Spleen (tissue), 11 donors: ENCODE results near the gene AIG1. TPM values are rescaled to one million over a fixed set of nuclear protein-coding genes. Genes with fewer than 3 reads are reported as not detected.

Experiments
- DNase-seq: peaks from one replicate; pipeline ENCODE4 v3.0.0-alpha.2; 2020
- H3K27ac ChIP-seq, 8 donors: fragments of 200-600 bp; sonication (generic) in 7 of 8; 1 replicate in 4 of 8; 2 replicates in 4 of 8; pipeline versions ENCODE4 v1.5.0 to v1.8.0; 2016 to 2021; ENCODE audit warnings: inconsistent platforms in 4 of 8, mild to moderate bottlenecking in 4 of 8, moderate library complexity in 1 of 8
- H3K27me3 ChIP-seq, 7 donors: fragments of 200-600 bp; sonication (generic) in 6 of 7; replicated peaks in 1 of 7; 1 replicate in 4 of 7; 2 replicates in 3 of 7; pipeline versions ENCODE4 v1.5.0 to v1.8.0; 2016 to 2021; ENCODE audit warnings: inconsistent platforms in 3 of 7, mild to moderate bottlenecking in 1 of 7
- H3K36me3 ChIP-seq, 6 donors: fragments of 200-600 bp; sonication (generic) in 5 of 6; 1 replicate in 4 of 6; 2 replicates in 2 of 6; pipeline versions ENCODE4 v1.5.0 to v1.8.0; 2016 to 2021; ENCODE audit warnings: inconsistent platforms in 2 of 6
- H3K4me1 ChIP-seq, 6 donors: fragments of 200-600 bp; sonication (generic) in 5 of 6; 1 replicate in 3 of 6; 2 replicates in 3 of 6; pipeline versions ENCODE4 v1.5.0 to v1.8.0; 2016 to 2021; ENCODE audit warnings: inconsistent platforms in 3 of 6
- H3K4me3 ChIP-seq, 8 donors: fragments of 200-600 bp; sonication (generic) in 7 of 8; 1 replicate in 4 of 8; 2 replicates in 4 of 8; pipeline versions ENCODE4 v1.5.0 to v1.8.0; 2016 to 2021; ENCODE audit warnings: inconsistent platforms in 4 of 8, mild to moderate bottlenecking in 4 of 8, moderate library complexity in 2 of 8
- H3K9me3 ChIP-seq, 8 donors: fragments of 200-600 bp; sonication (generic) in 7 of 8; 1 replicate in 4 of 8; 2 replicates in 4 of 8; pipeline versions ENCODE4 v1.5.0 to v1.8.0; 2016 to 2021; ENCODE audit warnings: inconsistent platforms in 4 of 8
- CTCF ChIP-seq, 11 experiments: fragments of 200-600 bp in 7 of 11; fragments of 450-650 bp in 4 of 11; sonication (generic) in 4 of 11; IDR thresholded peaks in 8 of 11; conservative IDR thresholded peaks in 3 of 11; 1 replicate in 7 of 11; 2 replicates in 4 of 11; pipeline versions ENCODE4 v1.4.0 to v1.8.0; 2016 to 2021; ENCODE audit warnings: antibody characterized with exemption in 11 of 11, inconsistent platforms in 4 of 11, mild to moderate bottlenecking in 1 of 11
- POLR2A ChIP-seq, 3 donors: fragments of 450-650 bp; IDR thresholded peaks; one replicate each; pipeline ENCODE4 v1.5.1; 2017; ENCODE audit warnings: antibody characterized with exemption in 3 of 3, mild to moderate bottlenecking in 1 of 3
- POLR2AphosphoS5 ChIP-seq, 3 donors: sonication (generic); formaldehyde crosslinking; IDR thresholded peaks; one replicate each; pipeline ENCODE4 v1.5.1; 2017; ENCODE audit warnings: antibody characterized with exemption in 3 of 3
- WGBS, 5 donors: extraction: QIAGEN DNeasy Blood & Tissue Kit in 3 of 5; methylation state at CpG; one replicate each; pipeline versions ENCODE4 v1.1.5 to v1.1.7; 2013 to 2018; 5-methylcytosine and 5-hydroxymethylcytosine counted together
- intact Hi-C: fragments of 100-400 bp; cut with DNase I; formaldehyde crosslinking; loops from one replicate; pipeline ENCODE4 v1.15.0; 2023; ENCODE audit warnings: low total_unique reads
- polyA plus RNA-seq, 3 donors: library from polyadenylated mRNA; stranded (reverse); fragments of 200-250 nt; gene quantifications; one replicate each; pipeline ENCODE4 v1.2.1, GENCODE V29; 2013
- total RNA-seq, 7 donors: library from RNA; depleted of rRNA in 3 of 7; stranded (reverse); fragments of >200 nt in 3 of 7; fragmentation: NEBNext Ultra II Directional in 4 of 7; extraction: Animal tissue kit (Norgen Biotek cat#: 25700) in 4 of 7; gene quantifications; one replicate each; pipeline versions ENCODE4 v1.1.0 to v1.2.1, GENCODE V29; 2016 to 2021
- donor health status: healthy with polysubstance abuse.
- donor health status: DM: no; HTN: no; CAD: no; lungs with moderate emphysema.
- donor health status: DM: no; HTN: no; CAD: no.
- donor health status: Bipolar disorder and iron deficiency.
- donor health status: healthy.
- donor health status: DM: no; HTN: no; CAD: no.
- donor health status: DM: yes; HTN: yes; CAD: no.

Gene AIG1
- total and polyA plus RNA-seq, 10 donors = 14.3 to 38.0 (median 27.9) TPM

GRCh38 chr6:143205585-143205984, 144.9 kb downstream of the AIG1 start:
- intact Hi-C loops = no loop called here

DNA sequence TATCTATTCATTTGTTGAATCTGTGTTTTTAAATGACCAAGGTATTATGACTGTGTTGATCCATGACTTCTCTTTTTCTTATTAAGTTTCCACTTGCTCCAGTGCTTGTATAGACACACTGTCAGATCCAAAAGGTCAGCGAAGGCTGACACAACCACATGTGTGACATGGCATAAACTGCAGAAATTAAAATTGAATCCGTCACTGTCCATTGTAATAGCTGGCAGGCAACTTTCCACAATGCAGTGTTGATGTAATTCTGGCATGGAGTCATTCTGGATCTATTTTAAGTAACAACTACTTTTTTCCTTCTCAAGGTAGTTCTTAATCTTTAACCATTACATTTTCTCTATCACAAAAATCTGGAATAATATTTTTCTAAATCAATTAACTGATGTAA, 145.3 kb downstream of the AIG1 start:
- Histone ChIP-seq H3K9me3 (peaks cover 0 to 11% (median 4%) of the 10 kb centered on the region in 8 donors), H3K36me3 (peaks cover 0 to 9% (median 0%) of the 10 kb centered on the region in 6 donors), H3K27me3 (no peaks in the 10 kb centered on the region), H3K4me1 (no peaks in the 10 kb centered on the region), H3K4me3 (no peak overlapping the region), H3K27ac (no peak overlapping the region)
- intact Hi-C loops = no loop called here
- 83 to 95% (median 88%) methylated on average over 2 of the region's 2 CpGs for WGBS, 5 donors
- DNase-seq = no peak
- no peak for TF ChIP-seq CTCF (IDR thresholded peaks at IDR 0.05 in 8 of 11, conservative IDR thresholded peaks at IDR 0.05 in 3 of 11)

More at GRCh38 chr6:143205585-143205984, 144.9 kb downstream of the AIG1 start:
- peaks cover 0 to 9% (median 0%) of the 10 kb centered on the region in 6 donors for H3K36me3 ChIP-seq
- TF ChIP-seq CTCF (IDR thresholded peaks at IDR 0.05 in 8 of 11, conservative IDR thresholded peaks at IDR 0.05 in 3 of 11) = no peak
- TF ChIP-seq POLR2AphosphoS5 (IDR thresholded peaks at IDR 0.05) = no peak
- TF ChIP-seq POLR2A (IDR thresholded peaks at IDR 0.05) = no peak
- no peaks in the 10 kb centered on the region for H3K4me1 ChIP-seq
- 91 to 100% (median 94%) methylated on average over 2 of the region's 2 CpGs for WGBS, 5 donors
- no peak for DNase-seq
- no peak overlapping the region for H3K27ac ChIP-seq
- H3K9me3 ChIP-seq = peaks cover 0 to 11% (median 4%) of the 10 kb centered on the region in 8 donors
- no peaks in the 10 kb centered on the region for H3K27me3 ChIP-seq
- H3K4me3 ChIP-seq = no peak overlapping the region

GRCh38 chr6:143206550-143206949, 145.9 kb downstream of the AIG1 start:
- intact Hi-C loops = no loop called here
- TF ChIP-seq POLR2A (IDR thresholded peaks at IDR 0.05) (no peak), POLR2AphosphoS5 (IDR thresholded peaks at IDR 0.05) (no peak), CTCF (IDR thresholded peaks at IDR 0.05 in 8 of 11, conservative IDR thresholded peaks at IDR 0.05 in 3 of 11) (no peak)
- no peak for DNase-seq
- WGBS, 5 donors = 91 to 96% (median 95%) methylated on average over 1 of the region's 1 CpG
- Histone ChIP-seq H3K4me3 (no peak overlapping the region), H3K36me3 (peaks cover 0 to 9% (median 0%) of the 10 kb centered on the region in 6 donors), H3K9me3 (peaks cover 0 to 11% (median 4%) of the 10 kb centered on the region in 8 donors), H3K4me1 (no peaks in the 10 kb centered on the region), H3K27ac (no peak overlapping the region), H3K27me3 (no peaks in the 10 kb centered on the region)

GRCh38 chr6:143210420-143210819, 149.7 kb downstream of the AIG1 start:
- no peak overlapping the region for H3K27ac ChIP-seq
- peaks cover 0 to 11% (median 0%) of the 10 kb centered on the region in 8 donors for H3K9me3 ChIP-seq

More at GRCh38 chr6:143210420-143210819, 149.7 kb downstream of the AIG1 start:
- Histone ChIP-seq H3K4me3 (no peak overlapping the region), H3K36me3 (no peaks in the 10 kb centered on the region), H3K27me3 (no peaks in the 10 kb centered on the region), H3K4me1 (no peaks in the 10 kb centered on the region)
- TF ChIP-seq CTCF (IDR thresholded peaks at IDR 0.05 in 8 of 11, conservative IDR thresholded peaks at IDR 0.05 in 3 of 11) (no peak), POLR2A (IDR thresholded peaks at IDR 0.05) (no peak), POLR2AphosphoS5 (IDR thresholded peaks at IDR 0.05) (no peak)
- no peak for DNase-seq
- intact Hi-C loops = no loop called here
- 82 to 89% (median 87%) methylated on average over 2 of the region's 2 CpGs for WGBS, 5 donors
